K562 (cell line): Measurements from ENCODE around the gene ARID3A. TPM values are rescaled to one million over a fixed set of nuclear protein-coding genes. Genes with fewer than 3 reads are reported as not detected.

Source experiments
- CREB1 ChIP-seq, 2 experiments: sonication (generic) in 1 of 2; formaldehyde crosslinking in 1 of 2; IDR thresholded peaks; 2 replicates each; pipeline versions ENCODE4 v1.6.1 to v1.8.0; 2012 to 2022; ENCODE audit warnings: inconsistent platforms in 1 of 2, mild to moderate bottlenecking in 1 of 2, missing genetic modification reagents in 1 of 2, moderate library complexity in 1 of 2
- NONO ChIP-seq, 2 experiments: fragments of 200-400 bp in 1 of 2; fragments of 450-650 bp in 1 of 2; formaldehyde crosslinking in 1 of 2; IDR thresholded peaks; 2 replicates each; pipeline ENCODE4 v1.6.1; 2017; ENCODE audit warnings: low read depth in 2 of 2, mild to moderate bottlenecking in 2 of 2, moderate library complexity in 2 of 2, low read length in 1 of 2
- PHF8 ChIP-seq: fragments of 200-600 bp; sonication (generic); IDR thresholded peaks from 2 replicates; pipeline ENCODE4 v1.6.1; 2012; ENCODE audit warnings: mixed run types, mild to moderate bottlenecking, inconsistent platforms, low read length, moderate library complexity, borderline replicate concordance
- ZBTB7A ChIP-seq: IDR thresholded peaks from 2 replicates; pipeline ENCODE4 v1.6.1; 2011; ENCODE audit warnings: low read depth, mild to moderate bottlenecking, low read length, moderate library complexity, borderline replicate concordance; ENCODE audit not compliant: control insufficient read depth
- ZSCAN32 ChIP-seq: fragments of 450-650 bp; formaldehyde crosslinking; IDR thresholded peaks from 2 replicates; pipeline ENCODE4 v1.4.0; 2020; ENCODE audit warnings: mild to moderate bottlenecking, moderate library complexity
- polyA plus RNA-seq, 8 experiments: library from polyadenylated mRNA; depleted of rRNA in 4 of 8; stranded (reverse) in 5 of 8; unstranded in 3 of 8; fragments of >200 nt; fragmentation: Nextera tagmentation in 2 of 8; fragmentation: Illumina TruSeq in 1 of 8; extraction: Ambion mirVana in 2 of 8; extraction: Trizol in 1 of 8; gene quantifications; 2 replicates each; pipeline versions ENCODE4 v1.2.1 to v1.2.3, GENCODE V29; 2011 to 2014; ENCODE audit warnings: inconsistent platforms in 1 of 8, missing spikeins in 1 of 8
- total RNA-seq, 7 experiments: library from RNA; depleted of rRNA in 6 of 7; stranded (reverse); fragments of >200 nt in 6 of 7; fragmentation: Illumina TruSeq in 2 of 7; extraction: Trizol in 2 of 7; gene quantifications; 2 replicates each; pipeline versions ENCODE4 v1.2.1 to v1.2.3, GENCODE V29; 2011 to 2021; ENCODE audit warnings: low replicate concordance in 1 of 7
- TF ChIP-seq, protein P1 (sequence below): IDR thresholded peaks from 3 replicates; pipeline ENCODE4 v1.6.1; 2011; ENCODE audit warnings: borderline replicate concordance, mild to moderate bottlenecking, moderate library complexity; ENCODE audit not compliant: insufficient read length; ENCODE audit errors: extremely low read depth
- TF ChIP-seq, protein P2 (sequence below): fragments of 450-650 bp; formaldehyde crosslinking; IDR thresholded peaks from 2 replicates; pipeline ENCODE4 v1.4.0; 2020; ENCODE audit warnings: mild to moderate bottlenecking, moderate library complexity
- TF ChIP-seq, protein P3 (sequence below): fragments of 450-650 bp; IDR thresholded peaks from 2 replicates; pipeline ENCODE4 v1.6.1; 2016; ENCODE audit warnings: mild to moderate bottlenecking, moderate library complexity

Gene ARID3A
- total and polyA plus RNA-seq, 9 of the 15 experiments (the other 6 are each of a cell fraction or from before 2014, with no cell fraction given), result 1.4 to 118 (median 31.2) TPM

DNA sequence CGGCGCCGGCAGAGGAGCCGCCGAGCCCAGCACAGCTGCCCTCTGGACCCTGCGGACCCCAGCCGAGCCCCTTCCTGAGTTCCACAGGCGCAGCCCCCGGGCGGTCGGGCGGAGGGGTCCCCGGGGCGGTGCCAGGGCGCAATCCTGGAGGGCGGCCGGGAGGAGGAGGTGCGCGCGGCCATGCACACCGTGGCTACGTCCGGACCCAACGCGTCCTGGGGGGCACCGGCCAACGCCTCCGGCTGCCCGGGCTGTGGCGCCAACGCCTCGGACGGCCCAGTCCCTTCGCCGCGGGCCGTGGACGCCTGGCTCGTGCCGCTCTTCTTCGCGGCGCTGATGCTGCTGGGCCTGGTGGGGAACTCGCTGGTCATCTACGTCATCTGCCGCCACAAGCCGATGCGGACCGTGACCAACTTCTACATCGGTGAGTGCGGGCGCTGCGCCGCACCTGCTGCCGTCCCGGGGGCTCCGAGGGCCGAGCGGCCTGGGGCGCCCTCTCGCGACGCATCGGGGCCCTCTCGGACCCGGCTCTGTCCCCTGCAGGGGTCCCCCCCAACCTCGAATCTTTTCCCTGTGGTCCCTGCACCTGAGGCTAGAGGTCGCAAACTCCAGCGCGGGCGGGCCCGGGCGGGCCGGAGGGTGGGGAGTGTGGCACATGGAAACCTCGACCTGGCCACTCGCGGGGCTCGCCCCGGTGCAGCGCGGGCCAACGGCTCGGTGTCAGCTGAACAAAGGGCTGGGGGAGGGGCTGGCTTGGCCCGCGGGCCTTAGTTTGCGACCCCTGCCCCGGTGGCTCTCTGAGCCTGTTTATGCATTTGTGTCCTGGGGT is 8.3 kb upstream of the ARID3A start, which contains the start of gene KISS1R (continued):
- TF ChIP-seq, protein P1, sequence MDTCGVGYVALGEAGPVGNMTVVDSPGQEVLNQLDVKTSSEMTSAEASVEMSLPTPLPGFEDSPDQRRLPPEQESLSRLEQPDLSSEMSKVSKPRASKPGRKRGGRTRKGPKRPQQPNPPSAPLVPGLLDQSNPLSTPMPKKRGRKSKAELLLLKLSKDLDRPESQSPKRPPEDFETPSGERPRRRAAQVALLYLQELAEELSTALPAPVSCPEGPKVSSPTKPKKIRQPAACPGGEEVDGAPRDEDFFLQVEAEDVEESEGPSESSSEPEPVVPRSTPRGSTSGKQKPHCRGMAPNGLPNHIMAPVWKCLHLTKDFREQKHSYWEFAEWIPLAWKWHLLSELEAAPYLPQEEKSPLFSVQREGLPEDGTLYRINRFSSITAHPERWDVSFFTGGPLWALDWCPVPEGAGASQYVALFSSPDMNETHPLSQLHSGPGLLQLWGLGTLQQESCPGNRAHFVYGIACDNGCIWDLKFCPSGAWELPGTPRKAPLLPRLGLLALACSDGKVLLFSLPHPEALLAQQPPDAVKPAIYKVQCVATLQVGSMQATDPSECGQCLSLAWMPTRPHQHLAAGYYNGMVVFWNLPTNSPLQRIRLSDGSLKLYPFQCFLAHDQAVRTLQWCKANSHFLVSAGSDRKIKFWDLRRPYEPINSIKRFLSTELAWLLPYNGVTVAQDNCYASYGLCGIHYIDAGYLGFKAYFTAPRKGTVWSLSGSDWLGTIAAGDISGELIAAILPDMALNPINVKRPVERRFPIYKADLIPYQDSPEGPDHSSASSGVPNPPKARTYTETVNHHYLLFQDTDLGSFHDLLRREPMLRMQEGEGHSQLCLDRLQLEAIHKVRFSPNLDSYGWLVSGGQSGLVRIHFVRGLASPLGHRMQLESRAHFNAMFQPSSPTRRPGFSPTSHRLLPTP, result peak; percentile 85
- TF ChIP-seq CREB1 (IDR thresholded peaks at IDR 0.05) (peak; percentile 78), CREB1 (CRISPR knock-in tag; IDR thresholded peaks at IDR 0.05) (peak; percentile 82), ZSCAN32 (CRISPR knock-in tag) (no peak), PHF8 (peak; percentile 50; the same call in 1 of the 2 replicates), NONO (IDR thresholded peaks at IDR 0.05; ENCODE audit: low read depth in 2 of 2, low read length in 1 of 2) (peak in 1 of 2 experiments; percentile 62; a peak in 2 of 4 replicates), ZBTB7A (peak; percentile 98)
- TF ChIP-seq, protein P2, sequence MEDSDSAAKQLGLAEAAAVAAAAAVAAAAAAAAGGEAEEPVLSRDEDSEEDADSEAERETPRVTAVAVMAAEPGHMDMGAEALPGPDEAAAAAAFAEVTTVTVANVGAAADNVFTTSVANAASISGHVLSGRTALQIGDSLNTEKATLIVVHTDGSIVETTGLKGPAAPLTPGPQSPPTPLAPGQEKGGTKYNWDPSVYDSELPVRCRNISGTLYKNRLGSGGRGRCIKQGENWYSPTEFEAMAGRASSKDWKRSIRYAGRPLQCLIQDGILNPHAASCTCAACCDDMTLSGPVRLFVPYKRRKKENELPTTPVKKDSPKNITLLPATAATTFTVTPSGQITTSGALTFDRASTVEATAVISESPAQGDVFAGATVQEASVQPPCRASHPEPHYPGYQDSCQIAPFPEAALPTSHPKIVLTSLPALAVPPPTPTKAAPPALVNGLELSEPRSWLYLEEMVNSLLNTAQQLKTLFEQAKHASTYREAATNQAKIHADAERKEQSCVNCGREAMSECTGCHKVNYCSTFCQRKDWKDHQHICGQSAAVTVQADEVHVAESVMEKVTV, result peak; percentile 63; the same call in 1 of the 2 replicates
- TF ChIP-seq, protein P3, sequence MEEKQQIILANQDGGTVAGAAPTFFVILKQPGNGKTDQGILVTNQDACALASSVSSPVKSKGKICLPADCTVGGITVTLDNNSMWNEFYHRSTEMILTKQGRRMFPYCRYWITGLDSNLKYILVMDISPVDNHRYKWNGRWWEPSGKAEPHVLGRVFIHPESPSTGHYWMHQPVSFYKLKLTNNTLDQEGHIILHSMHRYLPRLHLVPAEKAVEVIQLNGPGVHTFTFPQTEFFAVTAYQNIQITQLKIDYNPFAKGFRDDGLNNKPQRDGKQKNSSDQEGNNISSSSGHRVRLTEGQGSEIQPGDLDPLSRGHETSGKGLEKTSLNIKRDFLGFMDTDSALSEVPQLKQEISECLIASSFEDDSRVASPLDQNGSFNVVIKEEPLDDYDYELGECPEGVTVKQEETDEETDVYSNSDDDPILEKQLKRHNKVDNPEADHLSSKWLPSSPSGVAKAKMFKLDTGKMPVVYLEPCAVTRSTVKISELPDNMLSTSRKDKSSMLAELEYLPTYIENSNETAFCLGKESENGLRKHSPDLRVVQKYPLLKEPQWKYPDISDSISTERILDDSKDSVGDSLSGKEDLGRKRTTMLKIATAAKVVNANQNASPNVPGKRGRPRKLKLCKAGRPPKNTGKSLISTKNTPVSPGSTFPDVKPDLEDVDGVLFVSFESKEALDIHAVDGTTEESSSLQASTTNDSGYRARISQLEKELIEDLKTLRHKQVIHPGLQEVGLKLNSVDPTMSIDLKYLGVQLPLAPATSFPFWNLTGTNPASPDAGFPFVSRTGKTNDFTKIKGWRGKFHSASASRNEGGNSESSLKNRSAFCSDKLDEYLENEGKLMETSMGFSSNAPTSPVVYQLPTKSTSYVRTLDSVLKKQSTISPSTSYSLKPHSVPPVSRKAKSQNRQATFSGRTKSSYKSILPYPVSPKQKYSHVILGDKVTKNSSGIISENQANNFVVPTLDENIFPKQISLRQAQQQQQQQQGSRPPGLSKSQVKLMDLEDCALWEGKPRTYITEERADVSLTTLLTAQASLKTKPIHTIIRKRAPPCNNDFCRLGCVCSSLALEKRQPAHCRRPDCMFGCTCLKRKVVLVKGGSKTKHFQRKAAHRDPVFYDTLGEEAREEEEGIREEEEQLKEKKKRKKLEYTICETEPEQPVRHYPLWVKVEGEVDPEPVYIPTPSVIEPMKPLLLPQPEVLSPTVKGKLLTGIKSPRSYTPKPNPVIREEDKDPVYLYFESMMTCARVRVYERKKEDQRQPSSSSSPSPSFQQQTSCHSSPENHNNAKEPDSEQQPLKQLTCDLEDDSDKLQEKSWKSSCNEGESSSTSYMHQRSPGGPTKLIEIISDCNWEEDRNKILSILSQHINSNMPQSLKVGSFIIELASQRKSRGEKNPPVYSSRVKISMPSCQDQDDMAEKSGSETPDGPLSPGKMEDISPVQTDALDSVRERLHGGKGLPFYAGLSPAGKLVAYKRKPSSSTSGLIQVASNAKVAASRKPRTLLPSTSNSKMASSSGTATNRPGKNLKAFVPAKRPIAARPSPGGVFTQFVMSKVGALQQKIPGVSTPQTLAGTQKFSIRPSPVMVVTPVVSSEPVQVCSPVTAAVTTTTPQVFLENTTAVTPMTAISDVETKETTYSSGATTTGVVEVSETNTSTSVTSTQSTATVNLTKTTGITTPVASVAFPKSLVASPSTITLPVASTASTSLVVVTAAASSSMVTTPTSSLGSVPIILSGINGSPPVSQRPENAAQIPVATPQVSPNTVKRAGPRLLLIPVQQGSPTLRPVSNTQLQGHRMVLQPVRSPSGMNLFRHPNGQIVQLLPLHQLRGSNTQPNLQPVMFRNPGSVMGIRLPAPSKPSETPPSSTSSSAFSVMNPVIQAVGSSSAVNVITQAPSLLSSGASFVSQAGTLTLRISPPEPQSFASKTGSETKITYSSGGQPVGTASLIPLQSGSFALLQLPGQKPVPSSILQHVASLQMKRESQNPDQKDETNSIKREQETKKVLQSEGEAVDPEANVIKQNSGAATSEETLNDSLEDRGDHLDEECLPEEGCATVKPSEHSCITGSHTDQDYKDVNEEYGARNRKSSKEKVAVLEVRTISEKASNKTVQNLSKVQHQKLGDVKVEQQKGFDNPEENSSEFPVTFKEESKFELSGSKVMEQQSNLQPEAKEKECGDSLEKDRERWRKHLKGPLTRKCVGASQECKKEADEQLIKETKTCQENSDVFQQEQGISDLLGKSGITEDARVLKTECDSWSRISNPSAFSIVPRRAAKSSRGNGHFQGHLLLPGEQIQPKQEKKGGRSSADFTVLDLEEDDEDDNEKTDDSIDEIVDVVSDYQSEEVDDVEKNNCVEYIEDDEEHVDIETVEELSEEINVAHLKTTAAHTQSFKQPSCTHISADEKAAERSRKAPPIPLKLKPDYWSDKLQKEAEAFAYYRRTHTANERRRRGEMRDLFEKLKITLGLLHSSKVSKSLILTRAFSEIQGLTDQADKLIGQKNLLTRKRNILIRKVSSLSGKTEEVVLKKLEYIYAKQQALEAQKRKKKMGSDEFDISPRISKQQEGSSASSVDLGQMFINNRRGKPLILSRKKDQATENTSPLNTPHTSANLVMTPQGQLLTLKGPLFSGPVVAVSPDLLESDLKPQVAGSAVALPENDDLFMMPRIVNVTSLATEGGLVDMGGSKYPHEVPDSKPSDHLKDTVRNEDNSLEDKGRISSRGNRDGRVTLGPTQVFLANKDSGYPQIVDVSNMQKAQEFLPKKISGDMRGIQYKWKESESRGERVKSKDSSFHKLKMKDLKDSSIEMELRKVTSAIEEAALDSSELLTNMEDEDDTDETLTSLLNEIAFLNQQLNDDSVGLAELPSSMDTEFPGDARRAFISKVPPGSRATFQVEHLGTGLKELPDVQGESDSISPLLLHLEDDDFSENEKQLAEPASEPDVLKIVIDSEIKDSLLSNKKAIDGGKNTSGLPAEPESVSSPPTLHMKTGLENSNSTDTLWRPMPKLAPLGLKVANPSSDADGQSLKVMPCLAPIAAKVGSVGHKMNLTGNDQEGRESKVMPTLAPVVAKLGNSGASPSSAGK, result peak; percentile 81
